ENCODE results near the gene TCERG1L. TPM values are rescaled to one million over a fixed set of nuclear protein-coding genes. Genes with fewer than 3 reads are reported as not detected.

The TCERG1L gene
- total RNA-seq, 6 experiments from 2014 or later: not detected

DNA sequence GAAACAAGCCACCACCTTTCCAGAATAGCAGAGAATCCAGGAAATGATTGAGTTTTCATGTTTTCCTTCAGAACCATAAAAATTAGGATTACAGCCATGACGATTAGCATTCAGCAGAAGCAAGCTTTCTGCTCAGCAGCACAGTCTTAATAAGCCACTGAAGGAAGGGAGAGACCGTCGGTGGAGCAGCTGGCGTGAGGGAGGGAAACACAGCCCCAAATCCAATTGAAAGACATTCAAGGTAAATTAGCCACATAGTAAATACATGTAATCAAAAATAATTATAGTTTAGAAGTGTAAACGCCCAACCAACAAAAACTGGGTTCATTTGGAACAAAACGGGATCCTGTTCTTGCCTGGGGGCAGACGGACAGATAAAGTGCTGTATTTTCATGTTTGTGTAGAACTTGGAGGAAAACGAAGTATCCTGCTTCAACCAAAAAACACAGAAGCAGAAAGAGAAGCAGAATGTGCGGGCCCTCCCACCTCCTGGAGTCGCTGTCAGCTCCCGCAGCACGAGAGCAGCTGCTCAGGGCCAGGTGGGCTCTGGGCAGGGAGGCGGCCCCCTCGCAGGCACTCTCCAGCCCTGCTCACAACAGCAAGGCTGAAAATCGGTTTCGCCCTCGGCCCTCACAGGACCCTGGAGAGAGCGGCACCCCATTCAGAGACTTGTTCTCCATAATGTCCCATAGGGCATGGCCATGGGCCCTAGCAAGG, 84.9 kb downstream of the TCERG1L start:
- Histone ChIP-seq H3K9me3 (no peaks in the 10 kb centered on the region), H3K27me3 (no peaks in the 10 kb centered on the region), H3K4me3 (no peak overlapping the region), H3K27ac (no peak overlapping the region), H3K4me1 (no peaks in the 10 kb centered on the region), H3K36me3 (no peaks in the 10 kb centered on the region)
- peak in 1 of 3 donors; percentile 19 for DNase-seq
- intact Hi-C loops (cut with DNase I): no loop called here
- ATAC-seq: no peak
- no peak for TF ChIP-seq CTCF (IDR thresholded peaks at IDR 0.05)
- TF ChIP-seq POLR2A (IDR thresholded peaks at IDR 0.05): no peak
- WGBS (ENCODE audit: insufficient coverage, low coverage, low lambda C conversion rate, missing lambda C conversion rate): 37% methylated on average over 9 of the region's 18 CpGs

GRCh38 chr10:131224106-131224505, 87.4 kb downstream of the TCERG1L start:
- no peaks in the 10 kb centered on the region for H3K9me3 ChIP-seq
- TF ChIP-seq CTCF (IDR thresholded peaks at IDR 0.05): no peak
- no peak for TF ChIP-seq POLR2A (IDR thresholded peaks at IDR 0.05)
- WGBS (ENCODE audit: insufficient coverage, low coverage, low lambda C conversion rate, missing lambda C conversion rate): 46% methylated on average over 7 of the region's 8 CpGs
- H3K27ac ChIP-seq: no peak overlapping the region
- ATAC-seq (peak in 1 of 4 donors; percentile 7), DNase-seq (peak in 1 of 3 donors; percentile 36)
- no peaks in the 10 kb centered on the region for H3K4me1 ChIP-seq
- H3K36me3 ChIP-seq: no peaks in the 10 kb centered on the region
- H3K4me3 ChIP-seq: no peak overlapping the region
- H3K27me3 ChIP-seq: no peaks in the 10 kb centered on the region
- intact Hi-C loops (cut with DNase I): no loop called here

- TF ChIP-seq POLR2A (IDR thresholded peaks at IDR 0.05) (no peak), CTCF (IDR thresholded peaks at IDR 0.05) (no peak)
- ATAC-seq (no peak), DNase-seq (peak in 1 of 3 donors; percentile 30)
- no peak overlapping the region for H3K27ac ChIP-seq
- no peak overlapping the region for H3K4me3 ChIP-seq
- no peaks in the 10 kb centered on the region for H3K4me1 ChIP-seq
- no peaks in the 10 kb centered on the region for H3K36me3 ChIP-seq
- no peaks in the 10 kb centered on the region for H3K27me3 ChIP-seq
- intact Hi-C loops (cut with DNase I): no loop called here
- WGBS (ENCODE audit: insufficient coverage, low coverage, low lambda C conversion rate, missing lambda C conversion rate): 70% methylated on average over 4 of the region's 4 CpGs
- H3K9me3 ChIP-seq: no peaks in the 10 kb centered on the region
Measured at GRCh38 chr10:131223422-131223821, 88.1 kb downstream of the TCERG1L start.

DNA sequence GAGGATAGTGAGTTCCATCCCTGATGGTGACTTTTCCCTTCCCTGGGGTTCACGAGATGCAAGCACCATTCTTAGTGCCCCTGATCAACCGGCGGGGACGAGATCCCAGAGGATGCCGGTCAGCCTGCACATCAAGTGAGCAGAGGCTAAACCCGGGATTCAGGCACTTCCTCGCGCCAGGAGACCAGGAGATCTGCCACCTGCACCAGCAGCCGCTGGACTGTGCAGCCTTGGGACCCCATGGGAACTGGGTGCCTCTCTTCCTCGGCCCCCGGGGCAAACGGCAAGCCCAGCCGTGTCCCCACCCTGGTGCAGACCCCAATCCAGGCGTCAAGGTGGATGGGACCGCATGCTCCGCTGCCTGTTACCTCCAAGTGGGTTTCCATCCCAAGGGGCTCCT, 88.5 kb downstream of the TCERG1L start:
- H3K27ac ChIP-seq: no peak overlapping the region
- H3K4me1 ChIP-seq: no peaks in the 10 kb centered on the region
- no CpG with 5 or more reads among the region's 16 CpGs for WGBS (ENCODE audit: insufficient coverage, low coverage, low lambda C conversion rate, missing lambda C conversion rate)
- intact Hi-C loops (cut with DNase I): no loop called here
- no peak for TF ChIP-seq POLR2A (IDR thresholded peaks at IDR 0.05)
- no peak for TF ChIP-seq CTCF (IDR thresholded peaks at IDR 0.05)
- no peaks in the 10 kb centered on the region for H3K9me3 ChIP-seq
- DNase-seq (peak in 1 of 3 donors; percentile 31), ATAC-seq (no peak)
- H3K4me3 ChIP-seq: no peak overlapping the region
- H3K36me3 ChIP-seq: no peaks in the 10 kb centered on the region
- H3K27me3 ChIP-seq: no peaks in the 10 kb centered on the region
